Measurements from ENCODE around the gene CERCAM. TPM values are rescaled to one million over a fixed set of nuclear protein-coding genes. Genes with fewer than 3 reads are reported as not detected.

CERCAM gene
- total and polyA plus RNA-seq, 2 of the 13 experiments (the other 11 are each of a cell fraction or from before 2014, with no cell fraction given), result 9.0 to 17.1 TPM

GRCh38 chr9:128455849-128456612 lies 35.4 kb downstream of the CERCAM start, which contains the start of gene ODF2 (continued):
- no peak for TF ChIP-seq ZBTB10 (CRISPR knock-in tag; IDR thresholded peaks at IDR 0.05; ENCODE audit: borderline replicate concordance)
- peak; percentile 48 for TF ChIP-seq MED1 (CRISPR knock-in tag; IDR thresholded peaks at IDR 0.05)
- no peak for TF ChIP-seq ZFP62 (CRISPR knock-in tag; IDR thresholded peaks at IDR 0.05)
- TF ChIP-seq, protein P1, sequence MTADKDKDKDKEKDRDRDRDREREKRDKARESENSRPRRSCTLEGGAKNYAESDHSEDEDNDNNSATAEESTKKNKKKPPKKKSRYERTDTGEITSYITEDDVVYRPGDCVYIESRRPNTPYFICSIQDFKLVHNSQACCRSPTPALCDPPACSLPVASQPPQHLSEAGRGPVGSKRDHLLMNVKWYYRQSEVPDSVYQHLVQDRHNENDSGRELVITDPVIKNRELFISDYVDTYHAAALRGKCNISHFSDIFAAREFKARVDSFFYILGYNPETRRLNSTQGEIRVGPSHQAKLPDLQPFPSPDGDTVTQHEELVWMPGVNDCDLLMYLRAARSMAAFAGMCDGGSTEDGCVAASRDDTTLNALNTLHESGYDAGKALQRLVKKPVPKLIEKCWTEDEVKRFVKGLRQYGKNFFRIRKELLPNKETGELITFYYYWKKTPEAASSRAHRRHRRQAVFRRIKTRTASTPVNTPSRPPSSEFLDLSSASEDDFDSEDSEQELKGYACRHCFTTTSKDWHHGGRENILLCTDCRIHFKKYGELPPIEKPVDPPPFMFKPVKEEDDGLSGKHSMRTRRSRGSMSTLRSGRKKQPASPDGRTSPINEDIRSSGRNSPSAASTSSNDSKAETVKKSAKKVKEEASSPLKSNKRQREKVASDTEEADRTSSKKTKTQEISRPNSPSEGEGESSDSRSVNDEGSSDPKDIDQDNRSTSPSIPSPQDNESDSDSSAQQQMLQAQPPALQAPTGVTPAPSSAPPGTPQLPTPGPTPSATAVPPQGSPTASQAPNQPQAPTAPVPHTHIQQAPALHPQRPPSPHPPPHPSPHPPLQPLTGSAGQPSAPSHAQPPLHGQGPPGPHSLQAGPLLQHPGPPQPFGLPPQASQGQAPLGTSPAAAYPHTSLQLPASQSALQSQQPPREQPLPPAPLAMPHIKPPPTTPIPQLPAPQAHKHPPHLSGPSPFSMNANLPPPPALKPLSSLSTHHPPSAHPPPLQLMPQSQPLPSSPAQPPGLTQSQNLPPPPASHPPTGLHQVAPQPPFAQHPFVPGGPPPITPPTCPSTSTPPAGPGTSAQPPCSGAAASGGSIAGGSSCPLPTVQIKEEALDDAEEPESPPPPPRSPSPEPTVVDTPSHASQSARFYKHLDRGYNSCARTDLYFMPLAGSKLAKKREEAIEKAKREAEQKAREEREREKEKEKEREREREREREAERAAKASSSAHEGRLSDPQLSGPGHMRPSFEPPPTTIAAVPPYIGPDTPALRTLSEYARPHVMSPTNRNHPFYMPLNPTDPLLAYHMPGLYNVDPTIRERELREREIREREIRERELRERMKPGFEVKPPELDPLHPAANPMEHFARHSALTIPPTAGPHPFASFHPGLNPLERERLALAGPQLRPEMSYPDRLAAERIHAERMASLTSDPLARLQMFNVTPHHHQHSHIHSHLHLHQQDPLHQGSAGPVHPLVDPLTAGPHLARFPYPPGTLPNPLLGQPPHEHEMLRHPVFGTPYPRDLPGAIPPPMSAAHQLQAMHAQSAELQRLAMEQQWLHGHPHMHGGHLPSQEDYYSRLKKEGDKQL (CRISPR knock-in tag; IDR thresholded peaks at IDR 0.05; ENCODE audit: low read depth), result no peak
- no peak for TF ChIP-seq ZEB1 (IDR thresholded peaks at IDR 0.05; ENCODE audit: insufficient replicate concordance, low read depth)
- peak; percentile 85; the same call in 1 of the 2 replicates for TF ChIP-seq SALL2 (CRISPR knock-in tag; IDR thresholded peaks at IDR 0.05)
- peak; percentile 6; the same call in 1 of the 2 replicates for TF ChIP-seq ZNF768 (CRISPR knock-in tag; IDR thresholded peaks at IDR 0.05)
- peak; percentile 40; the same call in 1 of the 2 replicates for TF ChIP-seq ZNF503 (CRISPR knock-in tag; IDR thresholded peaks at IDR 0.05)
- TF ChIP-seq MIER3 (CRISPR knock-in tag; IDR thresholded peaks at IDR 0.05; ENCODE audit: borderline replicate concordance), result peak; percentile 55; the same call in 1 of the 2 replicates
- 0 out of 2 replicates have a peak, but pooled peaks have one; percentile 36 for TF ChIP-seq PCBP1 (IDR thresholded peaks at IDR 0.05; ENCODE audit: borderline replicate concordance, low read depth, low read length)
- no peak for TF ChIP-seq ZNF776 (CRISPR knock-in tag; IDR thresholded peaks at IDR 0.05)
- no peak for TF ChIP-seq ZNF337 (CRISPR knock-in tag; IDR thresholded peaks at IDR 0.05; ENCODE audit: borderline replicate concordance, low read depth)
- no peak for TF ChIP-seq ZNF205 (CRISPR knock-in tag; IDR thresholded peaks at IDR 0.05)
- no peak for TF ChIP-seq ZBTB34 (CRISPR knock-in tag; IDR thresholded peaks at IDR 0.05)
- TF ChIP-seq ZNF878 (CRISPR knock-in tag; IDR thresholded peaks at IDR 0.05), result 0 out of 2 replicates have a peak, but pooled peaks have one; percentile 72
- no peak for TF ChIP-seq MAF1 (CRISPR knock-in tag; IDR thresholded peaks at IDR 0.05; ENCODE audit: borderline replicate concordance)

Measured in HepG2 (cell line).